ENCODE measurements around the gene COL1A1. TPM values are rescaled to one million over a fixed set of nuclear protein-coding genes. Genes with fewer than 3 reads are reported as not detected.
A peak's percentile ranks its signal among the peaks of the same experiment; 100 is the strongest.

The COL1A1 gene
- polyA plus RNA-seq, 1 of the 3 experiments (the other 2 are of a cell fraction), result 1,461 TPM

GRCh38 chr17:50206604-50207293, 5.3 kb upstream of the COL1A1 start (continued):
- TF ChIP-seq USF1 (IDR thresholded peaks at IDR 0.05; ENCODE audit: borderline replicate concordance, low read depth) (no peak), YY1 (IDR thresholded peaks at IDR 0.05; ENCODE audit: low read depth) (peak; percentile 75; the same call in 1 of the 2 replicates), EZH2phosphoT487 (IDR thresholded peaks at IDR 0.05; ENCODE audit: borderline replicate concordance, low read depth) (no peak), CTCF (IDR thresholded peaks at IDR 0.05) (no peak; the same call in 1 of the 2 replicates), SMC3 (IDR thresholded peaks at IDR 0.05; ENCODE audit: low read depth, low read length) (no peak), GABPA (IDR thresholded peaks at IDR 0.05; ENCODE audit: low read depth) (peak; percentile 44; the same call in 1 of the 2 replicates), FOXM1 (IDR thresholded peaks at IDR 0.05; ENCODE audit: low read depth) (no peak), SIN3A (IDR thresholded peaks at IDR 0.05; ENCODE audit: borderline replicate concordance, low read depth, low read length) (no peak), PBX3 (IDR thresholded peaks at IDR 0.05) (peak; percentile 79), RXRA (IDR thresholded peaks at IDR 0.05; ENCODE audit: borderline replicate concordance, low read depth) (no peak), TAF1 (IDR thresholded peaks at IDR 0.05; ENCODE audit: borderline replicate concordance, low read depth, low read length) (peak; percentile 78; the same call in 1 of the 2 replicates), ZBTB33 (IDR thresholded peaks at IDR 0.05; ENCODE audit: borderline replicate concordance, low read depth) (no peak), USF2 (IDR thresholded peaks at IDR 0.05; ENCODE audit: borderline replicate concordance, low read depth, low read length) (peak; percentile 26; the same call in 1 of the 2 replicates)
